ENCODE data around the gene TCHP.
A peak's percentile ranks its signal among the peaks of the same experiment; 100 is the strongest.

The TCHP gene

GRCh38 chr12:109932878-109933503 lies 32.9 kb downstream of the TCHP start:
- DNase-seq (ENCODE audit: low spot score): no peak

- DNase-seq (ENCODE audit: low spot score): no peak
Measured at GRCh38 chr12:109934026-109934425, 34.0 kb downstream of the TCHP start.

- DNase-seq (ENCODE audit: low spot score): no peak
Measured at GRCh38 chr12:109937371-109937770, 37.3 kb downstream of the TCHP start.

- DNase-seq (ENCODE audit: low spot score): no peak
Measured at GRCh38 chr12:109938947-109939346, 38.9 kb downstream of the TCHP start.

GRCh38 chr12:109939504-109939903 lies 39.4 kb downstream of the TCHP start:
- no peak for DNase-seq (ENCODE audit: low spot score)

DNA sequence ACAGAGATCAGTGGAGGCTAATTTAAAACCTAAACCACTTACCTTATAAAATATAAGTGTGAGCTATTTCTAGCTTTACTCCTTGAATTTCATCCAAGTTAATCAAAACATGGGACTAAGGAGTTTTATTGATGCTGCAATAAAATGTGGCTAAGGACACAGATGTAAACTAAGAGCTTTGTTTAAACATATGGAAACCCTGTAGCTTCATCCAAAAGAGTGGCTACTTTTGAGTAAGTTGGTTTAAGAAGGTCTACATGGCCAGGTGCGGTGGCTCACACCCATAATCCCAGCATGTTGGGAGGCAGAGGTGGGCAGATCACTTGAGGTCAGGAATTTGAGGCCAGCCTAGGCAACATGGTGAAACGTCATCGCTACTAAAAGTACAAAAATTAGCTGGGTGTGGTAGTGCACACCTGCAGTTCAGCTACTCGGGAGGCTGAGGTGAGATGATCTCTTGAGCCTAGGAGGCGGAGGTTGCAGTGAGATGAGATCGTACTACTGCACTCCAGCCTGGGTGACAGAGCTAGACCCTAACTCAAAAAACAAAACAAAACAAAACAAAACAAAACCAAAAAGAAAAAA lies 40.4 kb downstream of the TCHP start:
- DNase-seq (ENCODE audit: low spot score): no peak

DNA sequence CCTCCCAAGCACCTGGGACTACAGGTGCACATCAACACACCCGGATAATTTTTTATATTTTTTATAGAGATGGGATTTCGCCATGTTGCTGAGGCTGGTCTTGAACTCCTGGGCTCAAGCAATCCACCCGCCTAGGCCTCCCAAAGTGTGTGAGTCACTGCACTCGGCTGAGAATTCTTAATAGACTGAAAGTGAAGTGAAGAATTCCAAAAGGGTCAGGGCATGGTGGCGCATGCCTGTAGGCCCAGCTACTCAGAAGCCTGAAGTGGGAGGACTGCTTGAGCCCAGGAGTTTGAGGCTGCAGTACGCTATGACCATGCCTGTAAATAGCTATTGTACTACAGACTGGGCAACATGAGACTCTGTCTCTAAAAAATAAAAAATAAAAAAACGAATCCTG lies 43.7 kb downstream of the TCHP start:
- DNase-seq (ENCODE audit: low spot score): no peak

DNA sequence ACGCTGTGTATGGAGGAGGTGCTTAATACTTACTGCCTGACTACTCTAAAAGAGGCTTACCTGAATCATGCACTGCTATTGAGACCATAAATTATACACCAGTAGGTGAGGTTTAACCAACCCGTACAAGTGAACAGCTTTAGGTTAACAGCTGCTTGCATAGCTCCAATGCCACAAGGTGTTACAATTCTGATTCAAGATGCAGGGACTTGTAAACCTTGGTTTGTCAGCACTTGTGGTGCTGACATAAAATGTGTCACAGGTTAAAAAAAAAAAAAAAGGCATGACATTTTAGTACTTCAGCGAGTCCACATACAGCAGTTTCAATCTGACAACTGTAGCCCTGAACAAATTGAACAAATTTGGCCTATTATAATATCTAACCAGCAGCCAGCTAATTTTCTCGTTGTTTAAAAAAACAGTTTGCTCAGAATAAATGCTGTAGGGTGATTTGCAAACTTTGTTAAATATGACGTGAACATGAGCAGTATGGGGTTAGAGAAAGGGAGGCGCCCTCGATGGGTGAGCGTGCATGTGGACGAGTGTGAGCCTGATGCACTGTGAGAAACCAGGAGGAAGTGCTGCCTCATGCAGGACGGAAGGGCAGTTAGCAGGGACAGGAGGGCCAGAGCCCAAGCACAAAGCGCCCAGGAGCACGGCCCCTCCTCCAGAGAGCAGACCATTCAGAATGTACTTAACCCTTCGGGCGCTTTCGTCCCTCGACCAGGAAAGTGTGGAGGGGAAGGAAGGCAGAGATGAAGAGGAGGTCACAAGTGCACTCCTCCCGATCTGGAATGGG lies 44.7 kb downstream of the TCHP start:
- DNase-seq (ENCODE audit: low spot score): no peak

DNA sequence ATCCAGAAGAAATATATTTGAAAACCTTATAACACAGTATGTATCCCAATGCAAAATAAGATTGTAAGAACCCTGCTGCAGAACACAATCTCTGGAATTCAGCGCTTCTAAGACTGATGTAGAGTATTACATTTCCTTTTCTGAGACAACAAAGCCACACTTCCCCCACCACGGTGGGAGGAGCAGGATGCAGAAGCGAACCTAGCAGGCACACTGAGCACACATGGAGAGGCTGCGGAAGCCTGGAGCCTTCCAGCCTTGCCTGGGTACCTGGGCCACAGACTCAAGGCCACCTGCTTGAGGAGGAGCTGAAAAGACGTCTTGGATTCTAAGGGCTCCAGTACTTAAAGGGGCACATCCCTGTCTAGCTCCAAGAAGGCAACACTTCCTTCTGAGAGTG lies 46.4 kb downstream of the TCHP start:
- no peak for DNase-seq (ENCODE audit: low spot score)

DNA sequence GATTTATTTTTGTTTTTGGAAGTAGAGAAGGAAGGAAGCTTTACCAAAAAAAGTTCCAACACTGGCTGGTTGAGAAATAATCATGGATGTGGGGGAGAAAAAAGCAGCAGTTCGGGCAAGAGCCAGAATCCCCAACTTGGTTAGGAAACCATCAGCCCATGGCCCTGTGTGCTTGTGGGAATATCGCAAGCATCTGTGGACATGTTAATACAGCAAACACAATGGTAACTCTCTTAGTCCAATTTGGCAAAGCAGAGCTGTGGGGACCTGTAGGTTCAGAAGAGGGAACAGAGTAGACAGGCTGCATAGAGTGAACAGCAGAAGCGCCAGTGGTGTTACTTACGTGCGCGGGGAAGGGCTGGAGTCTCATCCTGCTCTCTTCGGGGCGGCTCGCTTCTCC lies 46.8 kb downstream of the TCHP start:
- DNase-seq (ENCODE audit: low spot score): no peak

- DNase-seq (ENCODE audit: low spot score): no peak
Measured at GRCh38 chr12:109947521-109947920, 47.4 kb downstream of the TCHP start.

GRCh38 chr12:109948368-109948767 lies 48.3 kb downstream of the TCHP start:
- no peak for DNase-seq (ENCODE audit: low spot score)

- no peak for DNase-seq (ENCODE audit: low spot score)
Measured at GRCh38 chr12:109949089-109949488, 49.0 kb downstream of the TCHP start.

DNA sequence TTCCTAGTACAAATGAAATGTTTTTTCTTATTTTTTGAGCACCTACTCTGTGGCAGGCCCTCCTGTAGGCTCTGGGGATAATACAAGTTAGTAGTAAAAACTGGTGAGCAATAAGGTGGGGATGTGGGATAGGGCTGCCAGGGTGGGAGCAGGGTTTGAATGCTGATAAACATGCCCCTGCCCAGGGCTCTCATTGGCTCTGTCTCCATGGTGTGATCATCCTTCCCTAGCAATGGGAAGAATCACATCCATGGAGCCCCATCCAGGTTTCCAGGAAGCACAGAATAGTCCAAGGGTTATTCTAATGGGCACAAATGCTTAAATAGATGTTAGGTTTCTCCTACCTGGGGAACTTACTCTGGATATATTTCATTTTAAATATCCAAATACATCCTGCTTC lies 50.6 kb downstream of the TCHP start:
- no peak for DNase-seq (ENCODE audit: low spot score)

DNA sequence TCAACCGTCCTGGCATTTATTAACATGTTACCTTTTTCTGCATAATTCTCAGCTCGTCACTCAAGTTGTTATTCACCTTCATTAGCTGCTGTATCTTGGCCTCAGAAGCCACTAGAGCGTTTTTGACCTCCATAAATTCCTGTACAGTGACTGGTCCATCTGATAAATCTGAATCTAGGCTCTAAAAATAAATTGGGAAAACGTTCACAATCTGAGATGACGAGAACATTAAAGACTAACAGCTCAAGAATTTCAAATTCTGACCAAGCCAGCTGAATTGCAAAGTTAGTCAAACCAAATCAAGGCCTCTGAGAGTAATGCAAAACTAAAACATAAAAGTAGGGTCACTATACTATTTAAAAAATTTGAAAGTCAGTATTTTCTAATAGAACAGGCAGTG lies 51.1 kb downstream of the TCHP start:
- peak; percentile 40 for DNase-seq (ENCODE audit: low spot score)

DNA sequence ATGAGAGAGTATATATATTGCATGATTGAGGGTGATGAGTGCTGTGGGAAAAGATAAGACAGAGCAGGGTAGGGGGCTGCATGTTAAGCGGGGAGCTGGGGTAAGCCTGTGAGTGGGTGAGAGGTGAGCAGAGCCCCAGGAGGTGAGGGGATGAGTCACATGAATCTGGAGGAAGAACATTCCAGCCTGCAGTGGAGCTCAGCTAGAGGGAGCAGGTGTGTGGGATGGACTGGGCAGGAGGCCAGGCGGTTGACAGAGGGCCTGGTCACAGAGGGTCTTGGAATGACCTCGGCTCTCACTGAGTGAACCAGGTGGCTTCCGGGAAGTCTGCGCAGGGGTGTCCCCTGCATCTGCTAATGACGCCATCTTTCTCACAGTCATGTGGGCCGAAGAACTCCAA lies 51.7 kb downstream of the TCHP start:
- no peak for DNase-seq (ENCODE audit: low spot score)

DNA sequence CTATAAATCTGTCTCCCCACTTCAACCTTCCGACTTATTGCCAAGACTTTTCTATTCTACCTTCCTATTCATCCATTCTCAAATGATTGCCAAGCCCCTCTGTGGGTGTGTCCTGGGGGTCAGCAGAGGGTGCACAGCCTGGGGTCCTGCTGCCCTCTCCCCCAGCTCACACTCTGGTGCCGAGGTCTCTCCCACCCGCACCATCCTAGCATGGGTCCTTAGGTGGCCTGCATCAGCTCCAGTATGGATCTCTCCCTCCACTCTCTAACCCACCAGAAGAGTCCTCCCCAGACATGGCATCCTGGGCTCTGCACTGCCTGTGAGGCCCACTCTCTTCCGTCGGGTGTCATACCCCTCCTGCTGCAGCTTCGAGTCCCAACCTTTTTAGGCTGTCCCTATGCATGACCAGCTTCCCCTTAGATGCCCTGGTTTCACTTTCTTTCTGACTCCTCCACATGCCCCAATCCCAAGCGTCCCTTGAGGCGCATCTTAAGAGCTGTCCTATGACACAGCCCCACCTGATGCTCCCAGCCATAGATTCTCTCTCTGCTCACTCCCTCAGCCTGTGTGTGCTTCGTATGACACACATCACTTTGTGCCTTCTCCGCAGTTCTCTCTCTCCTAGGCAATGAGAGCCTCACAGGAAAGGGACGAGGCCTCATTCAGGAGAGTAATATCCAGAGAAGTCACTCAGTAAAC lies 52.2 kb downstream of the TCHP start:
- DNase-seq (ENCODE audit: low spot score): no peak

DNA sequence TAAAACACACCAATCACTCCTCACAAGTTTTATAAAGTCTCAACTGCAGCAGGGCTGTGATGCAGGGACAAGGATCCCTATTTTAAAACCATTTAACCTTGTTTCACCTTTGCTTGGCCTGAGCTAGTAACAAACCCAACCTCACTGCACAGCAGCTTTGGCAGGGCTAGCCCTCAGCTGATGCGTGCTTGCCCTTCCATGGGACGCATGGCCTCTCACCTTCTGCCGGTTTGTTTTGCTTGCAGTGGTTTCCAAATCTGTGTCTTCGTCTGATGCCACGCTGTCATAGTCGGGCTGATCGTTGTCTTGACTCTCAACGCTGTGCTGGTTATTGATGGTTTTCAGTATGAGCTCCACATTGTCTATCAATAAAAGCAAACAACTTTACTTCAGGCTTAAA lies 52.8 kb downstream of the TCHP start:
- no peak for DNase-seq (ENCODE audit: low spot score)

GRCh38 chr12:109953656-109954055 lies 53.6 kb downstream of the TCHP start:
- DNase-seq (ENCODE audit: low spot score): no peak

GRCh38 chr12:109958374-109958773 lies 58.3 kb downstream of the TCHP start:
- DNase-seq (ENCODE audit: low spot score): no peak

DNA sequence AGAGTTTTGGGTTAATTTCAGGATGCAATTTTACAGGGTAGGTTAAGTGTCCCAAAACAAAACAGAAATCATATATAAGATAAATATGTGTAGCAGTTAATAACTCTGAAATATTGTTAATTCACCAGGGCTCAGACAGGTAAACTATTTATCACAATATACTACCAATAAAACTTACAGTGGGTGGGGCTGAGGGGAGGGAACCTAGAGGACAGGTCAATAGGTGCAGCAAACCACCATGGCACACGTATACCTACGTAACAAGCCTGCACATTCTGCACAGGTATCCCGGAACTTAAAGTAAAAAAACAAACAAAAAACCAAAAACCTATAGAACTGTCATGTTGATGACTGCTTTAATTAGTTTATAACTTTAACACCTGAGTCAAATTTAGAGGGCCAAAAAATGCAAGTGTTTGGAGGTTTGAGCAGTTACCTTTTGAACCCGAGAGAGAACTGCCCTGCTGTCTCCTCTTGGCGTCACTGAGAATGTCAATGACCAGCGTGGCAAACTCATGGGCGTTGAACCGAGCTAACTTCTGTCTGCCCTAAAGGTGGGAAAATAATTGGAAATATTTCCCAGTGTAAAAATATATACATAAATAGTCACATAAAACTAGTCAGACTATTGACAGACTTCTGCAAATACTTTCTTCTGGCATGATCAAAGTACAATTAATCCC lies 59.5 kb downstream of the TCHP start:
- no peak for DNase-seq (ENCODE audit: low spot score)

DNA sequence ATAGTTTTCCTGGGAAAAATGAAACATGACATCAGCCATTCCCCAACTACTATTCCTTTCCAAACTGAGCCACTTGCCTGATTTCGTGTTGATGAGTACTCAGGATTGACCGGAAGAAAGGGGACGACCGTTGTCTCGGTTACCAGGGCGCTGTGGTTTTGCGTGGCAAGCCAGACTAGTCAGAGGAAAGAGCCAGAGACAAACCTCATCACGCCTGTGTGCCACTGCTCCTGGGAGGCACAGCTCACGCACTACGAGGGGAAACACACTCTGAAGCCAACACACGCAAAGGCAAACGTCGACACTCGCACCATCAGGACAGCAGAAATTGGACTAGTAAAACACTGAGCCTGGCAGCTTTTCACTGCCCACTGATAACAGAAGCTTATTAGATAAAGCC lies 61.1 kb downstream of the TCHP start:
- no peak for DNase-seq (ENCODE audit: low spot score)
